GM13977 (cell line): ENCODE data around the gene NDUFS8.

Source experiments
- DNase-seq: peaks from one replicate; pipeline ENCODE4 v3.0.0; 2012; ENCODE audit warnings: low spot score
- CTCF ChIP-seq: IDR thresholded peaks from 2 replicates; pipeline ENCODE4 v1.5.1; 2012; ENCODE audit warnings: mild to moderate bottlenecking, control low read depth; ENCODE audit not compliant: insufficient read depth; ENCODE audit errors: extremely low read depth, missing control alignments
- in situ Hi-C: fragments of 300-500 bp; cut with MboI; formaldehyde crosslinking; loops from one replicate; pipeline ENCODE4 v1.12.0; 2022; ENCODE audit warnings: low sequenced_read_pairs, low pct_unique_long_range_greater_than_20kb, mixed read lengths, inconsistent platforms; ENCODE audit not compliant: unreplicated experiment

The NDUFS8 gene

GRCh38 chr11:68021167-68021787 lies 9.2 kb upstream of the NDUFS8 start:
- peak; percentile 16 for TF ChIP-seq CTCF
- in situ Hi-C loops, result no loop called here
- DNase-seq, result no peak

- in situ Hi-C loops, result no loop called here
- TF ChIP-seq CTCF, result no peak
These were observed 8.0 kb upstream of the NDUFS8 start for GRCh38 chr11:68022531-68022930.

DNA sequence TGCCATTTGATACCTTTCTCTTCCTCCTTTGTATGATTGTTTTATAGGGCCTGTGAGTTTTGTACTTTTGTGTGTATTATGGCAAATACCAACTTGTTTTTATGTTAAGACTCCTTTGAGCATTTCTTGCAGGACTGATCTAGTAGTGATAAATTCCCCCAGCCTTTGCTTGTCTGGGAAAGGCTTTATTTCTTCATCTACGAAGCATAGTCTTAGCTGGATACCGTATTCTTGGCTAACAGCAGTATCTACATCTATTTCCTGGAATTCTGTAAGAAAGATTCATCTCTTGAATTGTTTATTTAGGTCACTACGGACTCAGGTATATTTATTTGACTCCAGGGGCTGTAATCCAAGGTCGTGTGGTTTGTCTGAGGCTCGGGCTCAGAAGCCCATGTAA lies 6.0 kb upstream of the NDUFS8 start:
- in situ Hi-C loops, result no loop called here
- DNase-seq, result no peak
- TF ChIP-seq CTCF, result no peak

More at GRCh38 chr11:68022531-68022930, 8.0 kb upstream of the NDUFS8 start:
- no peak for DNase-seq

DNA sequence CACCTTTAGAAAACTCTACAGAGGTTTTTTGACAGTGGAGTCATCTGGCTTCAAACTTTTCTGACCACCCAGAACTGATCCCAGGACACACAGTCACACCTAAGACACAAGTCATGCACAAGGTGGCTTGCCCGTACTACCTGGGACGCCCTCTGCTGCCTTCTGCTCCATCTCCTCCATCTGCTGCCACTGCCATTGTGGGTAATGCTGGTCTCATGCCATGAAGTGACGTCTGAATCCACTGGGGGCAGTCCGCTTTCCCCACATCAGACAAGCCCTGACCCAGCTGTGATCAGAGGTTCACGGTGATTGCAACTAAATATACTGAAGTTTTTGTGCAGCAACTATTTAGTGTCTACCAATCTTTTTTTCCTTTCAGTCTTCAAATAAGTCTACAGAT lies 5.4 kb upstream of the NDUFS8 start:
- DNase-seq, result no peak
- peak; percentile 3 for TF ChIP-seq CTCF
- in situ Hi-C loops, result no loop called here

GRCh38 chr11:68026391-68027105 lies 3.9 kb upstream of the NDUFS8 start:
- in situ Hi-C loops, result no loop called here
- DNase-seq, result no peak
- no peak for TF ChIP-seq CTCF

DNA sequence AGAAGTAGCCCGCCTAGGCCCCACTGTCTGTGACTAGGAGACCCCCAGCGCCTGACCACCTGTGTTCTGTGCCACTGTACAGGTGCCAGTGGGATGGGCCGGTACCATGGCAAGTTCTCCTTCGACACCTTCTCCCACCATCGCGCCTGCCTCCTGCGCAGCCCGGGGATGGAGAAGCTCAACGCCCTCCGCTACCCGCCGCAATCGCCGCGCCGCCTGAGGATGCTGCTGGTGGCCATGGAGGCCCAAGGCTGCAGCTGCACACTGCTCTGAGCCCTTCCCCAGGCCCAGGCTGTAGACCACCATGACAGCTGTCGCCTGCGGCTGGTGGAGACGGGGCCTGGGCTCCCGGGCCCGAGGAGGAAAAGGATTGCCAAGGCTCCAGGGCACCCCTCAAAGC lies 2.8 kb upstream of the NDUFS8 start:
- in situ Hi-C loops, result no loop called here
- no peak for DNase-seq
- TF ChIP-seq CTCF, result no peak
